CD14-positive monocyte (primary cell): Measurements from ENCODE around the gene CMTR1. TPM values are rescaled to one million over a fixed set of nuclear protein-coding genes. Genes with fewer than 3 reads are reported as not detected.

Experiments used
- DNase-seq, 3 donors: peaks; one replicate each; pipeline ENCODE4 v3.0.0-alpha.2; 2011 to 2022
- H2AFZ ChIP-seq: 2 replicates; pipeline ENCODE4 v1.6.0; 2012; ENCODE audit warnings: mild to moderate bottlenecking, low read depth, low read length, inconsistent platforms; ENCODE audit not compliant: insufficient read depth, poor library complexity, severe bottlenecking
- H3K27ac ChIP-seq, 2 donors: 1 replicate in 1 of 2; 2 replicates in 1 of 2; pipeline ENCODE4 v1.5.1; 2012 to 2013; ENCODE audit warnings: low read length in 2 of 2, control low read depth in 1 of 2, inconsistent platforms in 1 of 2, low read depth in 1 of 2, mild to moderate bottlenecking in 1 of 2
- H3K27me3 ChIP-seq, 2 donors: one replicate each; pipeline versions ENCODE4 v1.6.0 to v1.6.1; 2011 to 2013; ENCODE audit warnings: low read length in 2 of 2; ENCODE audit not compliant: control insufficient read depth in 2 of 2, insufficient read depth in 2 of 2
- H3K36me3 ChIP-seq, 2 donors: replicated peaks in 1 of 2; 1 replicate in 1 of 2; 2 replicates in 1 of 2; pipeline versions ENCODE4 v1.5.1 to v1.6.1; 2012 to 2013; ENCODE audit warnings: low read length in 2 of 2, control low read depth in 1 of 2, inconsistent platforms in 1 of 2, mild to moderate bottlenecking in 1 of 2; ENCODE audit not compliant: insufficient read depth in 2 of 2, control insufficient read depth in 1 of 2
- H3K4me1 ChIP-seq, 2 donors: 1 replicate in 1 of 2; 2 replicates in 1 of 2; pipeline versions ENCODE4 v1.5.1 to v1.6.1; 2012 to 2013; ENCODE audit warnings: low read length in 2 of 2, control low read depth in 1 of 2, inconsistent platforms in 1 of 2, mild to moderate bottlenecking in 1 of 2, moderate library complexity in 1 of 2; ENCODE audit not compliant: insufficient read depth in 2 of 2, control insufficient read depth in 1 of 2
- H3K4me2 ChIP-seq: replicated peaks from 2 replicates; pipeline ENCODE3; 2012; ENCODE audit warnings: low read length, moderate library complexity, mild to moderate bottlenecking; ENCODE audit not compliant: poor library complexity, severe bottlenecking; ENCODE audit errors: extremely low read depth
- H3K4me3 ChIP-seq, 3 experiments: fragments of 200-600 bp in 1 of 3; sonication (generic) in 1 of 3; replicated peaks in 1 of 3; 1 replicate in 2 of 3; 2 replicates in 1 of 3; pipeline ENCODE4 v1.5.1; 2011 to 2013; ENCODE audit warnings: low read length in 3 of 3, mild to moderate bottlenecking in 3 of 3, control low read depth in 2 of 3, low read depth in 2 of 3, inconsistent platforms in 1 of 3, moderate library complexity in 1 of 3
- H3K79me2 ChIP-seq: 2 replicates; pipeline ENCODE4 v1.6.0; 2012; ENCODE audit warnings: mild to moderate bottlenecking, control low read depth, inconsistent platforms, low read length, moderate library complexity; ENCODE audit not compliant: insufficient read depth
- H3K9ac ChIP-seq: 2 replicates; pipeline ENCODE4 v1.6.0; 2017; ENCODE audit warnings: low read length, mild to moderate bottlenecking; ENCODE audit not compliant: insufficient read depth, poor library complexity, severe bottlenecking
- H3K9me3 ChIP-seq, 2 donors: replicated peaks in 1 of 2; 1 replicate in 1 of 2; 2 replicates in 1 of 2; pipeline versions ENCODE4 v1.5.1 to v1.6.1; 2012 to 2013; ENCODE audit warnings: low read length in 2 of 2, control low read depth in 1 of 2; ENCODE audit not compliant: control insufficient read depth in 1 of 2, insufficient read depth in 1 of 2
- H4K20me1 ChIP-seq: 2 replicates; pipeline ENCODE4 v1.6.0; 2012; ENCODE audit warnings: mild to moderate bottlenecking, low read length, control low read depth, moderate library complexity; ENCODE audit not compliant: insufficient read depth
- H3K27ac Mint-ChIP-seq, 7 donors: one replicate each; pipeline ENCODE4 v1.8.0; 2020; ENCODE audit warnings: mild to moderate bottlenecking in 7 of 7, mixed read lengths in 7 of 7, moderate library complexity in 6 of 7, inconsistent platforms in 2 of 7
- H3K27me3 Mint-ChIP-seq, 3 donors: one replicate each; pipeline ENCODE4 v1.8.0; 2021 to 2022; ENCODE audit warnings: low read depth in 3 of 3, mild to moderate bottlenecking in 3 of 3, mixed read lengths in 3 of 3, moderate library complexity in 3 of 3, inconsistent platforms in 1 of 3
- H3K36me3 Mint-ChIP-seq, 2 donors: one replicate each; pipeline ENCODE4 v1.8.0; 2020; ENCODE audit warnings: mixed read lengths in 2 of 2, inconsistent platforms in 1 of 2, mild to moderate bottlenecking in 1 of 2
- H3K4me1 Mint-ChIP-seq: one replicate; pipeline ENCODE4 v1.8.0; 2020; ENCODE audit warnings: mild to moderate bottlenecking, mixed read lengths
- H3K4me3 Mint-ChIP-seq, 2 donors: one replicate each; pipeline ENCODE4 v1.8.0; 2020; ENCODE audit warnings: mild to moderate bottlenecking in 2 of 2, mixed read lengths in 2 of 2, moderate library complexity in 1 of 2
- H3K9me3 Mint-ChIP-seq, 7 donors: one replicate each; pipeline ENCODE4 v1.8.0; 2020 to 2022; ENCODE audit warnings: mixed read lengths in 7 of 7, mild to moderate bottlenecking in 6 of 7, moderate library complexity in 6 of 7, inconsistent platforms in 2 of 7
- CTCF ChIP-seq: fragments of 200-600 bp; IDR thresholded peaks from one replicate; pipeline ENCODE4 v1.8.0; 2022; ENCODE audit warnings: antibody characterized with exemption, mild to moderate bottlenecking
- WGBS: methylation state at CpG from one replicate; pipeline ENCODE4 v1.1.5; 2013; ENCODE audit warnings: missing lambda C conversion rate; ENCODE audit not compliant: insufficient coverage; 5-methylcytosine and 5-hydroxymethylcytosine counted together
- intact Hi-C, 2 donors: fragments of 100-400 bp; cut with micrococcal nuclease; formaldehyde crosslinking; loops; one replicate each; pipeline versions ENCODE4 v1.15.0 to v1.15.1; 2023
- polyA plus RNA-seq, 3 donors: library from polyadenylated mRNA; depleted of rRNA in 1 of 3; unstranded in 2 of 3; stranded (reverse) in 1 of 3; fragments of 300-500 nt in 2 of 3; fragments of >200 nt in 1 of 3; fragmentation: Illumina TruSeq in 2 of 3; gene quantifications; 1 replicate in 2 of 3; 2 replicates in 1 of 3; pipeline ENCODE4 v1.2.3, GENCODE V29; 2012 to 2021

Gene CMTR1
- polyA plus RNA-seq, 3 donors = 12.0 to 32.3 (median 15.3) TPM

- Histone ChIP-seq H3K4me3 (no peak overlapping the region), H3K9me3 (peaks cover 0 to 4% of the 10 kb centered on the region in 2 donors), H3K4me1 (no peaks in the 10 kb centered on the region), H3K9ac (no peak overlapping the region), H2AFZ (no peak overlapping the region), H4K20me1 (no peaks in the 10 kb centered on the region), H3K4me2 (no peak overlapping the region), H3K79me2 (no peaks in the 10 kb centered on the region), H3K27ac (no peak overlapping the region), H3K27me3 (peaks cover 9 to 25% of the 10 kb centered on the region in 2 donors), H3K36me3 (no peaks in the 10 kb centered on the region)
- no peak for TF ChIP-seq CTCF
- Mint-ChIP-seq H3K27ac (no peak overlapping the region), H3K27me3 (peaks cover 37 to 50% (median 41%) of the 10 kb centered on the region in 3 donors), H3K4me1 (no peaks in the 10 kb centered on the region), H3K36me3 (no peaks in the 10 kb centered on the region), H3K9me3 (peaks cover 0 to 2% (median 0%) of the 10 kb centered on the region in 7 donors), H3K4me3 (no peak overlapping the region)
- intact Hi-C loops = no loop called here
- DNase-seq = no peak
- WGBS = 34% methylated on average over 2 of the region's 5 CpGs
These were observed 97.3 kb downstream of the CMTR1 start for GRCh38 chr6:37530297-37530696.

DNA sequence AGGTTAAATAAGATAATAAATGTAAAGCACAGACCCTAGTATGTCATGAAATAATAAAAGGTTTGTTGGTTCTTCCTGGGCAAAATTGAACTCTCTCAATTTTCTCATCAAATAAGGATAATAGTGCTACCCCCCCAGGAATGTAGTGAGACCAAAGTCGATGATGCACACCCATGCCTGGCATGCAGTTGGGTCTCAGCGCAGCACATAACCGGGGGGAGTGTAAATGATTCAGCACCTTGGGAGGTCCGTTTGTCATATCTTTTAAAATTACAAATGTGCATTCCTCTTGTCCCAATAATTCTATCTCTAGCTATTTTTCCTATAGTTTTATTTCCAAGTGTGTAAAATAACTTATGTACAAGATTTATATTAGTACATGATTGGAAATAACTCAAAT is 98.0 kb downstream of the CMTR1 start:
- no peaks in the 10 kb centered on the region for H3K36me3 Mint-ChIP-seq
- H3K27me3 ChIP-seq = peaks cover 17 to 32% of the 10 kb centered on the region in 2 donors
- no peak overlapping the region for H3K9ac ChIP-seq
- intact Hi-C loops = no loop called here
- peaks cover 42 to 55% (median 44%) of the 10 kb centered on the region in 3 donors for H3K27me3 Mint-ChIP-seq
- H3K27ac ChIP-seq = no peak overlapping the region
- H4K20me1 ChIP-seq = no peaks in the 10 kb centered on the region
- no CpG with 5 or more reads among the region's 4 CpGs for WGBS
- H3K4me2 ChIP-seq = no peak overlapping the region
- H3K4me1 Mint-ChIP-seq = peaks cover 3% of the 10 kb centered on the region
- H3K9me3 Mint-ChIP-seq = peaks cover 0 to 2% (median 0%) of the 10 kb centered on the region in 7 donors
- no peak for TF ChIP-seq CTCF
- no peaks in the 10 kb centered on the region for H3K36me3 ChIP-seq
- no peak overlapping the region for H2AFZ ChIP-seq
- peaks cover 0 to 6% of the 10 kb centered on the region in 2 donors for H3K9me3 ChIP-seq
- no peak for DNase-seq
- no peak overlapping the region for H3K4me3 ChIP-seq
- H3K79me2 ChIP-seq = no peaks in the 10 kb centered on the region
- peaks cover 0 to 2% of the 10 kb centered on the region in 2 donors for H3K4me1 ChIP-seq
- H3K4me3 Mint-ChIP-seq = no peak overlapping the region
- no peak overlapping the region for H3K27ac Mint-ChIP-seq

Other genes with a start within 250 kb of the CMTR1 start
- 1 to 10 TPM; 3.9 to 5.0 (median 4.9) TPM for gene TBC1D22B, start 175.4 kb upstream of the CMTR1 start, polyA plus RNA-seq
- gene TMEM217, start 175.1 kb upstream of the CMTR1 start, polyA plus RNA-seq = under 1 TPM in 2 of 3 donors, not detected in 1; 0.09 to 0.29 TPM
- 1 to 10 TPM; 4.2 to 4.9 (median 4.7) TPM for gene RNF8, start 79.2 kb upstream of the CMTR1 start, polyA plus RNA-seq
- 10 to 100 TPM; 12.5 to 22.9 (median 20.7) TPM for gene CCDC167, start 66.7 kb downstream of the CMTR1 start, polyA plus RNA-seq